Measurements from ENCODE around the gene CALML3. TPM values are rescaled to one million over a fixed set of nuclear protein-coding genes. Genes with fewer than 3 reads are reported as not detected.
A peak's percentile ranks its signal among the peaks of the same experiment; 100 is the strongest.

Gene CALML3
- total and polyA plus RNA-seq, 10 of the 15 experiments (the other 5 are each of a cell fraction or from before 2014, with no cell fraction given), result not detected

DNA sequence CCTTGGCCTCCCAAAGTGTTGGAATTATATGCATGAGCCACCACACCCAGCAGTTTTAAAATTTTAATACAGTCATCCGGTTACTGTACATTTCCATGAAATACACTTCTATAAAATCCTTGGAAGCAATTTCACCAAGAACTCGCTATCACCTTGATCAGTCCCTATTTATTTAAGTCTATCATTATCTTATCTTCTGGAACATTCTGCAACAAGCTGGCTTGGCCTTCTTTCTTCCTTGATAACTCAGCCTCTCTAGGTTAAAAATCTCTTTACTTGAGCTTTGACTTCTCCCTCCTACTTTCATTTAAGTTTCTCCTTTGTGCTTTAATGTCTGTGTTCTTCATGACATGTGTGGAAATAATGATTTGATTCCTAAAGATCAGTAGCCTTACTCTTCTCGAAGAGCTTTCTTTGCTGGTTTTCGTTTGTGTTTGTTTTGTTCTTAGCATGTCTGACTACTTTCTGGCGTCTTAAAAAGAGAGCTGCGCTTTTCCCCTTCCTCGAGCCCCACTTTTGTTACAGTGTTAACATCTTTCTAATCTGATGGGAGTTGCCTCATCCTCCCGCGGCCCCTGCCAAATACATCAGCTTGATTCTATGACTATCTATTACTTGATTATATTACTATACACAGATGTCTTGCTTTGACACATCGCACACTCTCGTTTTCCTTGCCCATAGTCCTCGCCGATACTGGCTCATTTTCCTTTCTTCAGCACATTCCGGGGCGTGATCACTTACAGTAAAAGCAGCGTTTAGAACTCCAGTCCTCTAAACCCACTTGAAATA lies 14.3 kb upstream of the CALML3 start:
- ChIA-PET CTCF (interaction anchor here (0.5 to 1.0 kb wide), 3 partner anchors 75 to 1340 kb away, joined by 3 read pairs; no protein-coding TSS in a partner anchor), RAD21 (ENCODE audit: unreplicated experiment) (interaction anchor here (0.5 kb wide), 1 partner anchor 32 kb away, joined by 4 read pairs; no protein-coding TSS in a partner anchor), SMC1A (ENCODE audit: uncharacterized antibody, unreplicated experiment) (no interaction called here), POLR2A (interaction anchor here (0.6 kb wide), 1 partner anchor 17 kb away, joined by 5 read pairs; no protein-coding TSS in a partner anchor)
- no peak for ATAC-seq
- Histone ChIP-seq H3K27me3 (replicated peaks in 1 of 2; ENCODE audit: control insufficient read depth in 2 of 2, insufficient read depth in 2 of 2, low read length in 1 of 2) (peaks cover 0 to 5% of the 10 kb centered on the region in 2 experiments; a peak in 2 of 4 replicates), H3K4me3 (no peak overlapping the region), H3K79me2 (ENCODE audit: control insufficient read depth, insufficient read depth, low read length) (no peaks in the 10 kb centered on the region), H2AFZ (ENCODE audit: control insufficient read depth, low read depth, low read length) (no peak overlapping the region), H3K9me3 (replicated peaks; ENCODE audit: control insufficient read depth, insufficient read depth, low read length) (no peaks in the 10 kb centered on the region), H3K4me1 (ENCODE audit: control insufficient read depth, insufficient read depth, low read length) (no peaks in the 10 kb centered on the region), H3K9ac (ENCODE audit: control insufficient read depth, insufficient read depth, low read length) (no peak overlapping the region), H3K27ac (ENCODE audit: control insufficient read depth, insufficient read depth) (no peak overlapping the region), H3K4me2 (ENCODE audit: control insufficient read depth, insufficient read depth) (no peak overlapping the region), H4K20me1 (ENCODE audit: control insufficient read depth, insufficient read depth) (no peaks in the 10 kb centered on the region), H3K36me3 (ENCODE audit: control insufficient read depth in 2 of 2, insufficient read depth in 2 of 2, low read length in 1 of 2) (no peaks in the 10 kb centered on the region)
- FAIRE-seq, result no peak
- intact Hi-C loops (cut with micrococcal nuclease; ENCODE audit: unreplicated experiment), result no loop called here
- no TSS peak for BruUV-seq (replicated peaks)
- 53% methylated on average over 16 of the region's 16 CpGs for WGBS (ENCODE audit: insufficient coverage, insufficient replicate concordance, low lambda C conversion rate, missing lambda C conversion rate)
- no peak for TF ChIP-seq MTA2 (IDR thresholded peaks at IDR 0.05; ENCODE audit: low read depth)
- TF ChIP-seq, protein P1, sequence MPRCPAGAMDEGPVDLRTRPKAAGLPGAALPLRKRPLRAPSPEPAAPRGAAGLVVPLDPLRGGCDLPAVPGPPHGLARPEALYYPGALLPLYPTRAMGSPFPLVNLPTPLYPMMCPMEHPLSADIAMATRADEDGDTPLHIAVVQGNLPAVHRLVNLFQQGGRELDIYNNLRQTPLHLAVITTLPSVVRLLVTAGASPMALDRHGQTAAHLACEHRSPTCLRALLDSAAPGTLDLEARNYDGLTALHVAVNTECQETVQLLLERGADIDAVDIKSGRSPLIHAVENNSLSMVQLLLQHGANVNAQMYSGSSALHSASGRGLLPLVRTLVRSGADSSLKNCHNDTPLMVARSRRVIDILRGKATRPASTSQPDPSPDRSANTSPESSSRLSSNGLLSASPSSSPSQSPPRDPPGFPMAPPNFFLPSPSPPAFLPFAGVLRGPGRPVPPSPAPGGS (IDR thresholded peaks at IDR 0.05; ENCODE audit: borderline replicate concordance, insufficient read depth, low read depth, low read length, poor library complexity, severe bottlenecking), result peak; percentile 55
- no peak for DNase-seq (ENCODE audit: low read depth, low spot score)
- in situ Hi-C loops (cut with MboI), result no loop called here

DNA sequence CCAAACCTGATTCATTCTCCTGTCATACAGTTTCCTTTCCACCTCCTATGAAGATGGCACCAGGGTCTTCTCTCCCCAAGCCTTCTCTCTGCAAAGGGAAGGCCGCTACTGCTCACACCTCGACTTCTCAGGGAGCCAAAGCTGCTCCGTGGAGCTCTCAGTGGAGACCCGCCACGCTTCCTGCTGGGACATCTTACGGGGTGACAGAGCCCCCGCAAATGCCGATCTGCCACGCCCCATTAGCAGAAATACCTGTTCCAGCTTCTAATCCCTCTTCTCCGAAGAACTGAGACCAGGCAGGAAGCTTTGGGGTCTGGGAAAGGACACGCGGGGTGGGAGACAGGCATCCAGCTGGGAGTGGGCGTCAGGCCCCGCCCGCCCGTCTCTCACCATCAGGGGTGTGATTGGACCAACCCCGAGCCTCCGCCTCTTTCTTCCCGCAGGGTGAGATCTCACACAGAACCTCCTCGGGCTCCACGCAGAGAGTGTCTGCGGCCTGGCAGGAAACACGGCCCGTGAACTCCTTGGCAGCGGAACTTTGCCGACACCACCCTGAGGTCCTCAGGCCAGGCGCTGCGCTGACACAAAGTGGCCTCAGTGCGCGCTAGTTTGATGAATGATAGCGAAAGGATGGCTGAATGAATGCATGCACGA lies 13.4 kb upstream of the CALML3 start:
- H3K79me2 ChIP-seq (ENCODE audit: control insufficient read depth, insufficient read depth, low read length), result no peaks in the 10 kb centered on the region
- DNase-seq (ENCODE audit: low read depth, low spot score) (no peak), FAIRE-seq (no peak), ATAC-seq (no peak)
- no peak overlapping the region for H3K4me3 ChIP-seq
- in situ Hi-C loops (cut with MboI), result no loop called here
- no peak overlapping the region for H3K9ac ChIP-seq (ENCODE audit: control insufficient read depth, insufficient read depth, low read length)
- no peaks in the 10 kb centered on the region for H3K4me1 ChIP-seq (ENCODE audit: control insufficient read depth, insufficient read depth, low read length)
- ChIA-PET RAD21 (ENCODE audit: unreplicated experiment) (no interaction called here), CTCF (no interaction called here), POLR2A (no interaction called here), SMC1A (ENCODE audit: uncharacterized antibody, unreplicated experiment) (no interaction called here)
- no peak overlapping the region for H3K4me2 ChIP-seq (ENCODE audit: control insufficient read depth, insufficient read depth)
- no TSS peak for BruUV-seq (replicated peaks)
- TF ChIP-seq SREBF1 (IDR thresholded peaks at IDR 0.05; ENCODE audit: low read length), result no peak
- no peak for TF ChIP-seq EGR1 (IDR thresholded peaks at IDR 0.05; ENCODE audit: borderline replicate concordance in 1 of 2, low read depth in 2 of 2, low read length in 2 of 2)
- TF ChIP-seq BHLHE40 (IDR thresholded peaks at IDR 0.05; ENCODE audit: borderline replicate concordance in 1 of 2, low read depth in 2 of 2, low read length in 1 of 2), result no peak
- no peak for TF ChIP-seq GATAD2B (conservative IDR thresholded peaks at IDR 0.05; ENCODE audit: low read depth)
- no peak for TF ChIP-seq EP300 (IDR thresholded peaks at IDR 0.05; ENCODE audit: borderline replicate concordance in 1 of 2, control insufficient read depth in 1 of 2, low read depth in 2 of 2, low read length in 2 of 2)
- no peaks in the 10 kb centered on the region for H3K36me3 ChIP-seq (ENCODE audit: control insufficient read depth in 2 of 2, insufficient read depth in 2 of 2, low read length in 1 of 2)
- no peaks in the 10 kb centered on the region for H3K9me3 ChIP-seq (replicated peaks; ENCODE audit: control insufficient read depth, insufficient read depth, low read length)
- intact Hi-C loops (cut with micrococcal nuclease; ENCODE audit: unreplicated experiment), result no loop called here
- H4K20me1 ChIP-seq (ENCODE audit: control insufficient read depth, insufficient read depth), result no peaks in the 10 kb centered on the region
- H2AFZ ChIP-seq (ENCODE audit: control insufficient read depth, low read depth, low read length), result no peak overlapping the region
- 52% methylated on average over 32 of the region's 32 CpGs for WGBS (ENCODE audit: insufficient coverage, insufficient replicate concordance, low lambda C conversion rate, missing lambda C conversion rate)
- no peak overlapping the region for H3K27ac ChIP-seq (ENCODE audit: control insufficient read depth, insufficient read depth)
- peaks cover 4 to 5% of the 10 kb centered on the region in 2 experiments; a peak in 3 of 4 replicates for H3K27me3 ChIP-seq (replicated peaks in 1 of 2; ENCODE audit: control insufficient read depth in 2 of 2, insufficient read depth in 2 of 2, low read length in 1 of 2)

All from GM12878 (cell line).